Central memory CD4-positive, alpha-beta T cell (primary cell): ENCODE measurements around the gene PLXDC1.
"Not testable (repeated sequence)": the region's sequence is repeated elsewhere in the genome, so short reads cannot be mapped to it uniquely, and the experiment has no call there.

ENCODE experiments used
- DNase-seq: peaks from one replicate; pipeline ENCODE4 v3.0.0; 2022

PLXDC1 gene

GRCh38 chr17:39122991-39123390 is 28.4 kb downstream of the PLXDC1 start:
- no peak for DNase-seq

GRCh38 chr17:39121919-39122318 is 29.5 kb downstream of the PLXDC1 start:
- not testable (repeated sequence) for DNase-seq

DNA sequence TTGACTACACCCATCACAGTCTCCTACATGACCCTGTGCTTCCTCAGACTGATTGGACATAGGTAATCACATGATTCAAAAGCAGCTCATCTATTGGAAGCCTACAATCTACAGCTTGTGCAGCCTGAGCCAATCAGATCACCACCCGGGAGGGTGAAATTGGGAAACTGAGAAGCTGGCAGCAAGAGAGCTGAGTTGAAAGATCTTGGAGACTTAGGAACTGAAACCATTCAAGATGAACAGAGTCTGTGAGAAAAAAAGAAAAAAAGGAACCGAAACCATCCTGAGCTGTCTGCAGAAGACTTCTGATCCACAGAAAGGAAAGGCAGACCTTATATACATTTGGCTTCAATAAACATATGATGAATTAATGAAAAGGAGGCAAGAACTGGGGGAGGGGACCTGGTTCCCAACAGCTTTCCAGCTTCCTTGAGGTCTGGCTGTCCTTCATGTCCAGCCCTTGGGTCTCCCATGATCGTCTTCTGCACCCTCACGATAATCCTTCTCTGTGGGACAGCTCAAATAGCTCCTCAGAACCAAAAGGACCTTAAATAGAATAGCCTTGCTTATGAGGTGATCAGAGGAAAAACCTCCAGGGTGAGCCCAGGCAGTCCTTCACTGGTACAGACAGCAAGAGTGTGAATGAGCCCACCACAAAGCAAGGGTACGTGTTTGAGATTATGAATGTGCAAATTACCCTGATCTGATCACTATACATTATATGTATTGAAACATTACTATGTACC is 32.6 kb downstream of the PLXDC1 start:
- no peak for DNase-seq

- DNase-seq: no peak
These were observed 35.2 kb downstream of the PLXDC1 start for GRCh38 chr17:39116224-39116623.

DNA sequence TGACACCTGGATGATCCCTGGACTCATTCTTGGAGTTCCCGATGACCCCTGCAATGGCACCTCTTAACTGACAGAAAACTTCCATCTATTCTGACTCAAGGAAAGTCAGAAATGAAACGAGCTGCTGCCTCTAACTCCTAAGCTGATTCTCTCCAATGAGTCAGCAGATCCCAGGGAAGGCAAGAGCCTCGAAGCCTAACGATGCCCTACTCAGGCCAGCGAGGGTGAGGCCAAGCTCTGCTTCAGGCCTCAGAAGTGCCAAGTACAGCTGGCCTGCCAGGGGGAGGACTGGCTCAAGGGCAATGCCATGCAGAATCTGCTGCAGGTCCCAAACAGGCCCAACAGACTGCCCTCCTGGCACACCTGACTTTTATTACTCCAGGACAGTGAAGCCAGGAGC is 36.3 kb downstream of the PLXDC1 start:
- no peak for DNase-seq

- no peak for DNase-seq
These were observed 36.7 kb downstream of the PLXDC1 start for GRCh38 chr17:39114723-39115122.

DNA sequence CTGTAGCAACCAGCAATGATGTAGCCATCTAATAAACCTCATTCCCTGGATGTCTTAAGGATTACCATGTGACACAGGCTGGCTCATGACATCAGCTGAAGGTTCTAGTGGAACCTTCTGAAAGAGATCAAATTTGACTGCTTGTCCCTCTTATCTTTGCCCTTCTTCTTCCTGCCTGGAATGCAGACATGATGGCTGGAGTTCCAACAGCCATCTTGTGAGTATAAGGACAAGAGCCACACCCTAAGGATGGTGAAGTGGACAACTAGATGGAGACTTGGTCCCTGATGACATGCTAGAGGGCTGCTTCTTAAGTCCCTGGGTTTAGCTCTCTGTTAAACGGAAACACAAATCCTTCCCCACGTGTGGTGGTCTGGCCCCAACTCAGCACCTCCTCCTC is 37.6 kb downstream of the PLXDC1 start:
- DNase-seq: no peak

GRCh38 chr17:39110435-39111136 is 40.9 kb downstream of the PLXDC1 start:
- no peak for DNase-seq

GRCh38 chr17:39108461-39109375 is 42.7 kb downstream of the PLXDC1 start:
- DNase-seq: no peak

GRCh38 chr17:39107973-39108372 is 43.5 kb downstream of the PLXDC1 start:
- no peak for DNase-seq

GRCh38 chr17:39107155-39107554 is 44.3 kb downstream of the PLXDC1 start:
- no peak for DNase-seq

GRCh38 chr17:39105705-39106104 is 45.7 kb downstream of the PLXDC1 start:
- DNase-seq: no peak

DNA sequence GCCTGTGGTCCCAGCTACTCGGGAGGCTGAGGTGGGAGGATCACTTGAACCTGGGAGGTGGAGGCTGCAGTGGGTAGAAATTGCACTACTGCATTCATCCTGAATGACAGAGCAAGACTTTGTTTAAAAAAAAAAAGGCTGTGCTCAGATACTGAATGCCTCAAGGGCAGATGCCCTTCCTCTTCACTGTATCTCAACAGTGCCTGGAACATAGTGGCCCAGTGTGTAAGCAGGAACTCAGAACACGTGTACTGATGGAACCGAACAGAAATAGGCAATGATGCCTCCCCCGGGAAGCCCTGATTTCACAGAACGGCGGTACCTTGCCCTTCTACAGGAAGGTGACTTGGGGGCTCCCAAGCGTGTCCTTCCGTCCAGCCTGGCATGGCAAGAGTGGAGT is 46.8 kb downstream of the PLXDC1 start:
- DNase-seq: no peak

- DNase-seq: no peak
These were observed 47.4 kb downstream of the PLXDC1 start for GRCh38 chr17:39104046-39104445.

GRCh38 chr17:39101091-39101490 is 50.3 kb downstream of the PLXDC1 start:
- DNase-seq: no peak

- DNase-seq: no peak
These were observed 50.9 kb downstream of the PLXDC1 start for GRCh38 chr17:39100530-39100929.

GRCh38 chr17:39099663-39100286 is 51.7 kb downstream of the PLXDC1 start:
- no peak for DNase-seq

DNA sequence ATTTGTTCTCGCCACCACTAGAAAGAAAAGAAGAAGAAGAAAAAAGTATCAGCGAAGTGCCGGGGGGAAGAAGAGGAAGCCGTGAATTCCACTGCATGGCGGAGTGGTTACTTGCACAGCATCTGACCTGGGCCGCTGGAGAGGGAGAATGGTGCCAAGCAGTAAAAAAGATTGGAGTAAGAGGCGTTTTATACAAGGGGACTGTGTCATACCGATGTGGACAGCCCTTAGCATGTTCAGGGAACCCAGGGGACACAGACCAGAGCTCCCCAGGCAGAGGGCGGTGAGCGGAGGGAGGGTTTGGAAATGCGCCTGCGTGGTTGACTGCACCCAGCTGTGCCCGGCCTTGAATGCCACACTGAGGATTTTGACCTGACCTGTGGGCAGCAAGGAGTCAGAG is 52.8 kb downstream of the PLXDC1 start:
- no peak for DNase-seq

GRCh38 chr17:39097537-39097936 is 53.9 kb downstream of the PLXDC1 start:
- DNase-seq: no peak

- DNase-seq: no peak
These were observed 54.3 kb downstream of the PLXDC1 start for GRCh38 chr17:39097150-39097519.

DNA sequence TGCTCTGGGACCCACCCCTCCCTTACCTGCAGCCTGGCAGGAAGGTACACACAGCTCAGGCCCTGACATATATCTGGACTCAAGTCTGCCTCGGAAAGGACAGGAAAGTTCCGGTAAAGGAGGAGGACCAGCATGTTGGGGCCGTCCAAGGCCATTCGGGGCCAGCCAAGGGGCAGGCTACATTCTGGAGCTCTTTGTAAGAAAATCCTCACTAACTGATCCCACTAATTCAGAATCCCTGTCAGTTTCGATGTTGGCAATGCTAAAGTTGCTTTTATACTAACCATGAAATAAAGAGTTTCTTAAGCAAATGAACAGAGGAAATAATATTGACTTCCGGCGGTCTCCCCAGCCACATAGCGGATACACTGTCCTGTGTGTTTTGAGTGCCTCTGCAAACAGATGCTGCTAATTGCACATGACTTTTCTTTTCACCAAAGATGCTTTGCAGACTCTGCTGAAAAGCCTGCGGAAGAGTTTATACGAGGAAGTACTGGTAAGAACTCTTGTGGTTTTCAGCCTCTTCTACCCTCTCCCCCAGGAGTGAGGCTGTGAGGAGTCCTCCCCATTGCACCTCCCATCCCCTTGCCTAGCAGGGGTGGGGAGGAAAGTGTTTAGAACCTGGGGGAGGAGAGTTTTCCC is 54.8 kb downstream of the PLXDC1 start:
- DNase-seq: peak; percentile 65

DNA sequence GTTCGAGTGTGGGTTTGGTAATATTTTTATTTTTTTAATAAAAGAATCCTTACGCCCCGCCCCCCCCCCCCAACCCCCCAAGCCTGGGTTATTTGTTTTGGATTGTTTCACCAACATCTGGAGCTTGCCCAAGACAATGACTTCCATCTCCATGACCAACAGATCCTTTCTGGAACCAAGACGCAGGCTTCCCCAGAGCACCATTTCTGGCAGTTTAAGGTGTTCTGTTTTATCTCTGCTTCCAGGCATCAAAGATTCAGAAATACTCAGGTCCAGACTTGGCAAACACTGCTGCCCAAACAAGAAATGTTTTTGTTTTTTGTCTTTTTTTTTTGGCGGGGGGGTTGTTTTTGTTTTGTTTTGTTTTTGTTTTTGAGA is 56.1 kb downstream of the PLXDC1 start:
- DNase-seq: no peak
